GM13977 (cell line): ENCODE measurements around the gene PFN2.

Source experiments
- DNase-seq: peaks from one replicate; pipeline ENCODE4 v3.0.0; 2012; ENCODE audit warnings: low spot score
- in situ Hi-C: fragments of 300-500 bp; cut with MboI; formaldehyde crosslinking; loops from one replicate; pipeline ENCODE4 v1.12.0; 2022; ENCODE audit warnings: low sequenced_read_pairs, low pct_unique_long_range_greater_than_20kb, mixed read lengths, inconsistent platforms; ENCODE audit not compliant: unreplicated experiment
- TF ChIP-seq, protein P1 (sequence below): IDR thresholded peaks from 2 replicates; pipeline ENCODE4 v1.5.1; 2012; ENCODE audit warnings: mild to moderate bottlenecking, control low read depth; ENCODE audit not compliant: insufficient read depth; ENCODE audit errors: extremely low read depth, missing control alignments

PFN2 gene

DNA sequence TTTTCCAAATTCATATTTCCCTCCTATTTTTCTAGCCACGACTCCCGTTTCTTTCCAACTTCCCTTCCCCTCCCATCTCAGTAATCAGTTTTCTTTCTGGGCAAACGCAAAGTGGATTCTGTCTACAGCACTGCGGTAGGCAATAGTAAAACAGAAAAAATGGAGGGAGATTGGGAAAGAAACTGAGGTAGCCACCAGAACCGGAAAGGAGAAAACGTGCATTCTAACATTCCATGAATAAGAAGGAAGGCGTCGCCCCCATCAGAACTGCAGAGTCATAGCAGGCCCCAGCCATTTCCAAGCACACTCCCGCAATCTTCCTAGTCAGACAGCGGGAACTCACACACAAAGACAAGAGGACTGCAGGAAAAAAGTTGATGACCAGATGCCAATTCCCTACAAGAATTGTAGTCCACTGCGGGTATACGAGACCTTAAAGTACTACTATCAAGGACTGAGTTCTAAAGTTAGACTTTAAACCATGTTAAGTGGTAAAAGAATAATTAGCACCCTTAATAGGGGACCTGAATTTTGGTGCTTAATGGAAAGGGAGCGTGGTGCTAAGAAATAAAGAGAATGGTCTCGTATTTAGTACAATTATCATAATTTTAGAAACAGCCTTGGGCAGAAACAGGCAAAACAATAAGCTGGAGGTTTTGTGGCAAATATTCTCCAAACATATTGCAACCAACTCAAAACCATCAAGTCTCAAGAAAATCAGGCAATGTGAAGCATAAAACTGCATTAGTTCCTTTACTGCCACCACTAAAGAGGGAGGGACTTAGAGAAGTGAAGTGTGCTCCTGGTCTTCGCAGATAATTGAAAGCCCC lies 1.4 kb downstream of the PFN2 start:
- DNase-seq: no peak
- in situ Hi-C loops: no loop called here
- TF ChIP-seq, protein P1, sequence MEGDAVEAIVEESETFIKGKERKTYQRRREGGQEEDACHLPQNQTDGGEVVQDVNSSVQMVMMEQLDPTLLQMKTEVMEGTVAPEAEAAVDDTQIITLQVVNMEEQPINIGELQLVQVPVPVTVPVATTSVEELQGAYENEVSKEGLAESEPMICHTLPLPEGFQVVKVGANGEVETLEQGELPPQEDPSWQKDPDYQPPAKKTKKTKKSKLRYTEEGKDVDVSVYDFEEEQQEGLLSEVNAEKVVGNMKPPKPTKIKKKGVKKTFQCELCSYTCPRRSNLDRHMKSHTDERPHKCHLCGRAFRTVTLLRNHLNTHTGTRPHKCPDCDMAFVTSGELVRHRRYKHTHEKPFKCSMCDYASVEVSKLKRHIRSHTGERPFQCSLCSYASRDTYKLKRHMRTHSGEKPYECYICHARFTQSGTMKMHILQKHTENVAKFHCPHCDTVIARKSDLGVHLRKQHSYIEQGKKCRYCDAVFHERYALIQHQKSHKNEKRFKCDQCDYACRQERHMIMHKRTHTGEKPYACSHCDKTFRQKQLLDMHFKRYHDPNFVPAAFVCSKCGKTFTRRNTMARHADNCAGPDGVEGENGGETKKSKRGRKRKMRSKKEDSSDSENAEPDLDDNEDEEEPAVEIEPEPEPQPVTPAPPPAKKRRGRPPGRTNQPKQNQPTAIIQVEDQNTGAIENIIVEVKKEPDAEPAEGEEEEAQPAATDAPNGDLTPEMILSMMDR: no peak

DNA sequence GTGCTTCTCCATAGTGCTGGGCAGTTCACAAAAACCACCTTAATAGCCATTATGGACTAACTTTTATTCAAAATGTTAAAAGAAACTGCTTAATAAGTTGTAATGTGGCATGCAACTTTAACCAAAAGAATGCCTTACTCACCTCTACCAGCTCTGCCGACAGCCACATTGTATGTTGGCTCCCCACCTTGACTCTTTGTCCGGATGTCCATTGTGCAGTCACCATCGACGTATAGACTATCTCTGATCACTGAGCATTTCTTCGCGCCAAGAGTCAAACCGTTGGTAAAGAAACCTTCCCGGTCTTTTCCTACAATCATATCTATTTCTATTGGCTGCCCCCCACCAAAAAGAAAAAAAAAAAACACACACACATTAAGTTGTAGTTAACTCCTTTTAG lies 2.5 kb downstream of the PFN2 start:
- no peak for DNase-seq
- TF ChIP-seq, protein P1: no peak
- in situ Hi-C loops: no loop called here

DNA sequence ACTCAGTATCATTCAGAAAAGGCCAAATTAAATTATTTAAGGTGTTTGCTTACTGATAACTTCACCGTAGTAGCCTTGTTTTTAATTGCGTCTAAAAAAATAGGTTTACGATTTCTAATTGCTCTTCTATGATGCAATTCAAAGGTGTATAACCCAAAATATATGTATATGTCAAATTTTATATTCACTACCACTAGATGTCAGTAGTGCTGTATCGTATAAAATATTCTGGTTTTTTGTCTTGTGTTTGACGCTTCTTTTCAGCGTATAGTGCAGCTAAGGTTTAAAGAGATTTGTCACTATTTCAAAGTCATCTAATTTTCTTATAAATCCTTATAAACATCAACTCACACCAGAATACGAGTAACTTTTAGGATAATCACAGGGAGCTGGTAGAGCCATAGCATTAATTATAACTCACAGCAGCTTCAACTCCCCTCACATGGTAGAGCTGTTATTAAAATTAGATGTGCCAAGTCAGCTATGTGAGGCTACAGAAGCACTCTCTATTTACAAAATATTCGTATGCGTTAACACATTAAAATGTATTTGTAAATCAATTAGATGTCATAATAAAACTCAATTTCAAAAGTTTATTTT lies 3.5 kb downstream of the PFN2 start:
- no peak for DNase-seq
- in situ Hi-C loops: no loop called here
- TF ChIP-seq, protein P1: peak; percentile 46

DNA sequence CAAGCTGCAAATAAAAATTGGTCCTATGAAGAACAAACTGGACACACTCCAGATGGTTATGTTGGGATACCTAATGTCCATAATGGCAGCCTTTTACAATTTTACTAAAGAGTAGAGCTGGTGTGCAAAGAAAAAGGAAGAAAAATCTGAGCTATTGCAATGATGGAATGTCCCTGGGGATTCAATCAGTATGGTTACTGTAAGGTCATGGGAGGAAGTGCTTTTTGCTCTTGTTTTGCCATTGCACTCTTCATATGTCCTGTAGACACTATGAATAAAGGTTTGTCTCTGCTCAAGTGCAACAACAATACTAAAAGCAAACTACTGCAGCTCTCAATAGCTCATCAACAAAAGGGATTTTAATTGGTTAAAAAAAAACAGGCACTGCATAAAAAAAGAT lies 5.4 kb downstream of the PFN2 start:
- TF ChIP-seq, protein P1: no peak
- DNase-seq: no peak
- in situ Hi-C loops: no loop called here

DNA sequence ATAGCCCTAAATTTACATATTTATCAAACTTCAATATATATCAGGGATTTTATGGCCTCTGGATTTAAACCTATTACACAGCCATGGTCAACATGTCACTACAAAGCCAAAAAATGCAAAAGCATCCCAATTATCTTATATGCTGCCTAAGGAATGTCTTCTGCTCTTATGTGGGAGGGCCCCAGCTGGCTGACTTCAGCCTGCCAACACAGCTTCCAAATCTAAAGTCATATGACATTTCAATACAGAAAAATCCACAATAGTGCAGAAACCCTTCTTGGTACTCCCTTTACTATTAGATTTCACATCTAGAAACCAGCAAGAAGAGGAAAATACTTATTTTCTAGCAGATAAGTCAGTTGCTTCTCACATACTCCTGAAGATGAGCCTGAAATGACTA lies 6.4 kb downstream of the PFN2 start:
- in situ Hi-C loops: no loop called here
- TF ChIP-seq, protein P1: no peak
- DNase-seq: no peak

DNA sequence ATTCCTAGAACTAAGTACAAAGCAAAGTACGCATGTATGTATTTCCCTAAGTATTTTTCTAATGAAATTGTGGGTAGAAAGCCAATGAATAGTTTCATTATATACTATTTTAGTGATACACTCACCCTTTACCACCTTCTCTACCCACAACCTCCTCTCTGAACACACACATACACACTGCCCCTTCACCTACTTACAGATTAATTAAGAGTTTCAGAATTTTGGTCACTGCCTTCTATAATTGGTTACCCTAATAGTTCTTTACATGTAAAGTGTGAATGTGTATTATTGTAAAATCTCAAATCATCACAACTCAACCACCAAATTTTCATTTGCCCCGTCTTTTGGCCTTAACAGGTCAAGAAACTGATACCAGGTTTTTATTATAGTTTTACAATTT lies 7.2 kb downstream of the PFN2 start:
- in situ Hi-C loops: no loop called here
- DNase-seq: no peak
- TF ChIP-seq, protein P1: no peak
